GM19351 (cell line): Measurements from ENCODE around the gene CEACAM21.

Experiments
- ATAC-seq: cut with Tn5 transposase; IDR thresholded peaks from one replicate; pipeline ENCODE4 v1.9.1; 2021; ENCODE audit warnings: mild to moderate bottlenecking, moderate library complexity; ENCODE audit not compliant: unreplicated experiment

Gene CEACAM21

GRCh38 chr19:41575998-41576397 is at the start of gene CEACAM21:
CEACAM21 (plus strand) TSS chr19:41576166; CDS start chr19:41576275, 109 bp downstream.
- no peak for ATAC-seq

GRCh38 chr19:41527089-41527488 is 48.9 kb upstream of the CEACAM21 start:
- no peak for ATAC-seq

- no peak for ATAC-seq
These were observed 47.9 kb upstream of the CEACAM21 start for GRCh38 chr19:41528106-41528505.

- no peak for ATAC-seq
These were observed 46.3 kb upstream of the CEACAM21 start for GRCh38 chr19:41529484-41530183.

- ATAC-seq: no peak
These were observed 45.8 kb upstream of the CEACAM21 start for GRCh38 chr19:41530184-41530534.

- no peak for ATAC-seq
These were observed 45.1 kb upstream of the CEACAM21 start for GRCh38 chr19:41530761-41531301.

GRCh38 chr19:41531438-41532311 is 44.3 kb upstream of the CEACAM21 start:
- no peak for ATAC-seq

GRCh38 chr19:41532526-41532925 is 43.4 kb upstream of the CEACAM21 start:
- no peak for ATAC-seq

- ATAC-seq: no peak
These were observed 42.2 kb upstream of the CEACAM21 start for GRCh38 chr19:41533671-41534215.

- ATAC-seq: peak; percentile 69
These were observed 40.8 kb upstream of the CEACAM21 start for GRCh38 chr19:41535029-41535622.

- ATAC-seq: no peak
These were observed 38.2 kb upstream of the CEACAM21 start for GRCh38 chr19:41537789-41538188.

- ATAC-seq: no peak
These were observed 35.8 kb upstream of the CEACAM21 start for GRCh38 chr19:41540041-41540695.

GRCh38 chr19:41541990-41542584 is 33.9 kb upstream of the CEACAM21 start:
- ATAC-seq: no peak

GRCh38 chr19:41542622-41543021 is 33.3 kb upstream of the CEACAM21 start:
- no peak for ATAC-seq

GRCh38 chr19:41543582-41543981 is 32.4 kb upstream of the CEACAM21 start:
- no peak for ATAC-seq

- no peak for ATAC-seq
These were observed 30.4 kb upstream of the CEACAM21 start for GRCh38 chr19:41545547-41545946.

GRCh38 chr19:41546386-41546789 is 29.6 kb upstream of the CEACAM21 start:
- no peak for ATAC-seq

GRCh38 chr19:41546961-41547360 is 29.0 kb upstream of the CEACAM21 start:
- no peak for ATAC-seq

- no peak for ATAC-seq
These were observed 28.4 kb upstream of the CEACAM21 start for GRCh38 chr19:41547569-41547968.

- no peak for ATAC-seq
These were observed 27.9 kb upstream of the CEACAM21 start for GRCh38 chr19:41548047-41548446.
